DOHH2 (cell line): ENCODE results near the gene STXBP4.

ENCODE experiments used
- EZH2phosphoT487 ChIP-seq: fragments of 200-600 bp; sonication (generic); IDR thresholded peaks from 2 replicates; pipeline ENCODE4 v1.6.1; 2017; ENCODE audit warnings: borderline replicate concordance, mild to moderate bottlenecking, antibody characterized with exemption, low read length, moderate library complexity, mixed read lengths
- TF ChIP-seq, protein P1 (sequence below): fragments of 200-600 bp; sonication (generic); IDR thresholded peaks from one replicate; pipeline ENCODE4 v1.5.1; 2014; ENCODE audit warnings: antibody characterized with exemption, mild to moderate bottlenecking, low read depth, low read length; ENCODE audit not compliant: poor library complexity, severe bottlenecking

- TF ChIP-seq, protein P1, sequence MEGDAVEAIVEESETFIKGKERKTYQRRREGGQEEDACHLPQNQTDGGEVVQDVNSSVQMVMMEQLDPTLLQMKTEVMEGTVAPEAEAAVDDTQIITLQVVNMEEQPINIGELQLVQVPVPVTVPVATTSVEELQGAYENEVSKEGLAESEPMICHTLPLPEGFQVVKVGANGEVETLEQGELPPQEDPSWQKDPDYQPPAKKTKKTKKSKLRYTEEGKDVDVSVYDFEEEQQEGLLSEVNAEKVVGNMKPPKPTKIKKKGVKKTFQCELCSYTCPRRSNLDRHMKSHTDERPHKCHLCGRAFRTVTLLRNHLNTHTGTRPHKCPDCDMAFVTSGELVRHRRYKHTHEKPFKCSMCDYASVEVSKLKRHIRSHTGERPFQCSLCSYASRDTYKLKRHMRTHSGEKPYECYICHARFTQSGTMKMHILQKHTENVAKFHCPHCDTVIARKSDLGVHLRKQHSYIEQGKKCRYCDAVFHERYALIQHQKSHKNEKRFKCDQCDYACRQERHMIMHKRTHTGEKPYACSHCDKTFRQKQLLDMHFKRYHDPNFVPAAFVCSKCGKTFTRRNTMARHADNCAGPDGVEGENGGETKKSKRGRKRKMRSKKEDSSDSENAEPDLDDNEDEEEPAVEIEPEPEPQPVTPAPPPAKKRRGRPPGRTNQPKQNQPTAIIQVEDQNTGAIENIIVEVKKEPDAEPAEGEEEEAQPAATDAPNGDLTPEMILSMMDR, result no peak
- no peak for TF ChIP-seq EZH2phosphoT487
Observed at GRCh38 chr17:55152236-55152635, 183.7 kb downstream of the STXBP4 start.
